IPS-NIHi11 (cell line): ENCODE data around the gene ZNF48.

Experiments used
- DNase-seq: peaks from one replicate; pipeline ENCODE4 v3.0.0; 2012; ENCODE audit warnings: mixed read lengths, low spot score

ZNF48 gene

GRCh38 chr16:30407804-30408534, 12.7 kb downstream of the ZNF48 start:
- DNase-seq = peak; percentile 41

GRCh38 chr16:30409125-30410060, 14.2 kb downstream of the ZNF48 start:
- DNase-seq = peak; percentile 82

DNA sequence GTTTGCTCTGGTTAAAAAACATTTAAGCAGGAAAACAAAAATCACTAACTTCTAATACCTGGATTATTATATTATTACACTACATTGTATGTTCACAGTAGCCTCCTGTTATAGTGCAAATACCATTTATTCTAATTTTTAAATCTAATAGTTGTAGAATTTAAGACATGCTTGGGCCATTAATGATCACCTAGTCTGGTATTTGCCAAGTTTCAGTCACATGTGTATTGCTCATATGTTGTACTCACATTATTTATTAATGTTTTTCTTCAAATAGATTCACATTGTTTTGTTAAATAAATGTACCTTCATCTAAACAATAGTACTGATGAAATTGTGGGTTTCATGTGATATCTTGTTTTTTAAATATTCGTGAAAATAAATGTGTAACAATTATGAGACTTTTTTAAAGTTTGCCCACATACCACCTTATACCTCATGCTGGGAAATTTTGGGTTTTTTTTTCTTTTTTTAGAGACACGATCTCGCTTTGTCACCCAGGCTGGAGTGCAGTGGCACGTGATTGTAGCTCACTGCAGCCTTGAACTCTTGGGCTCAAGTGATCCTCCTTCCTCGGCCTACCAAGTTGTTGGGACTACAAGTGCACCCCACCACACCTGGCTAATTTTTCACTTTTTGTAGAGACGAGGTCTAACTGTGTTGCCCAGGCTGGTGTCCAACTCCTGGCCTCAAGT, 18.0 kb downstream of the ZNF48 start:
- DNase-seq = no peak

DNA sequence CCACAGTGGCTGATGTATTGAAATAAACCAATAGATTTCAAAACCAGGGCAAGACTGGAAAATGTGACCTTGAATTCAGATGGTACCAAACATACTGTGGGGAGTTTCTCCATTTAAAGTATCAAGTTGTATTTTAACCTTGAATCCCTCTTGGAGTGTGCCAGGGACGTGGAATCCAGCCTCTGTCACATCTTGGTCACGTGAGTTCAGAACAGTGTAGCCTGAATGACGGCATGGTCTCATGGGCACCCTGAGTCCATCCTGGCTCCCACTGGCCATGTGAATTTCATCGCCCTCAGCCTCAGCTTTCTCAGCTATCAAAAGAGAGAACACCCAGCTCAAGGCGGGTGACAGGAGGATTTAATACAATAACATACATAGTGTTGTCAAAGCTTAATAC, 18.9 kb downstream of the ZNF48 start:
- no peak for DNase-seq

- DNase-seq = no peak
These were observed 20.9 kb downstream of the ZNF48 start for GRCh38 chr16:30416047-30416603.

GRCh38 chr16:30416624-30417528, 21.7 kb downstream of the ZNF48 start:
- DNase-seq = no peak

DNA sequence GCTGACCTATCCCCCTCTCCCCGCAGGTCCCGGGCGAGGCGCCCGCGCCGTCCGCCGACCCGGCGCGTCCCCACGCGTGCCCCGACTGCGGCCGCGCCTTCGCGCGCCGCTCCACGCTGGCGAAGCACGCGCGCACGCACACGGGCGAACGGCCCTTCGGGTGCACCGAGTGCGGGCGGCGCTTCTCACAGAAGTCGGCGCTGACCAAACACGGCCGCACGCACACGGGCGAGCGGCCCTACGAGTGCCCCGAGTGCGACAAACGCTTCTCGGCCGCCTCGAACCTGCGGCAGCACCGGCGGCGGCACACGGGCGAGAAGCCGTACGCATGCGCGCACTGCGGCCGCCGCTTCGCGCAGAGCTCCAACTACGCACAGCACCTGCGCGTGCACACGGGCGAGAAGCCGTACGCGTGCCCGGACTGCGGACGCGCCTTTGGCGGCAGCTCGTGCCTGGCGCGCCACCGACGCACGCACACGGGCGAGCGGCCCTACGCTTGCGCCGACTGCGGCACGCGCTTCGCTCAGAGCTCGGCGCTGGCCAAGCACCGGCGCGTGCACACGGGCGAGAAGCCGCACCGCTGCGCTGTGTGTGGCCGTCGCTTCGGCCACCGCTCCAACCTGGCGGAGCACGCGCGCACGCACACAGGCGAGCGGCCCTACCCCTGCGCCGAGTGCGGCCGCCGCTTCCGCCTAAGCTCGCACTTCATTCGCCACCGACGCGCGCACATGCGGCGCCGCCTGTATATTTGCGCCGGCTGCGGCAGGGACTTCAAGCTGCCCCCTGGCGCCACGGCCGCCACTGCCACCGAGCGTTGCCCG, 22.5 kb downstream of the ZNF48 start:
- DNase-seq = peak; percentile 93

DNA sequence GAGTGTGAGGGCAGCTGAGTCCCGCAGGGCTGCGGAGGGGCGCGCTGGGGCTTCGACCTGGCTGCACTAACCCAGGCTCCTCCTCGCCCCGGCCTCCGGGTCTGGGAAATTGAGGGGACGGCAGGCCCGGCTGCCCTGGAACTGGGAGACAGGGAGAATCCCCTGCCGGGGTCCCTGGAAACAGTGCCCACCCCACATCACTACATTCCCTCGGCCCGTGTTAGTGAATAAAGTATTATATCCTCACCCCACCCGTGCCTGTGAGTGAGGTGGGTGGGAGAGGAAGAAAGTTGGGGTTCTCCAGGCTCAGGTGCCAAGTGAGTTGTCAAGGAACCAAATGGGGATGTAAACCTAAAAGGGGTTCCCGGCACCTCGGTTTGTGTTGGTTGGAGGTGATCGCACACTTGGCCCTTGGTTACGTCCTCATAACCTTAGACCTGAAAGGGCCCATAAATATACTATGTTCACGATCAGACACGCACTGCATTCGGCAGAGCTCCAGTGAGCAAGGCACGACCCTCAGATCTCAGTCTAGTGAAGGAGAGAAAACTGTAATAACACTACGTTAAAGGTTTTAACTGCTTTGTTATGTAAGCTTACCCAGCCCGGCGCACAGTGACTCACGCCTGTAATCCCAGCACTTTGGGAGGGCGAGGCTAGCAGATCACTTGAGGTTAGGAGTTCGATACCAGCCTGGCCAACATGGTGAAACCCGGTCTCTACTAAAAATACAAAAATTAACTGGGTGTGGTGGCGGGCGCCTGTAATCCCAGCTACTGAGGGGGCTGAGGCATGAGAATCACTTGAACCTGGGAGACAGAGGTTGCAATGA, 23.3 kb downstream of the ZNF48 start:
- DNase-seq = no peak

DNA sequence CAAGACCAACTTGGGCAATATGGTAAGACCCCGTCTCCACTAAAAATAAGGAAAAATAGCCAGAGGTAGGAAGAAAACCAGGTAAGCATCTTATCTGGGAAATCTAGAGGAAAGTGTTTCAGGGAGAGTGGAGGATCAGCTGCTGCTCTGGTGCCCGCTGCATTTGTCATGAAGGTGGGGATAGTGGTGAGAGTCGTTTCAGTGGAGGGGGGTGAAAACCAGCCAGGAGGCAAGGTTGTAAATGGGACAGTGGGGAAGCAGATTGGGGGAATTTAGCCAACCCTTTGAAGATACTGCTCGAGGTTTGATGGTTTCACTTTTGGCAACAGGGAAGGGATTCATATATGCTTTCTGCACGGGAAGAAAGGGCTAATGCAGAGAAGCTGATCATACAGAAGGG, 25.8 kb downstream of the ZNF48 start:
- no peak for DNase-seq

GRCh38 chr16:30428055-30428454, 32.8 kb downstream of the ZNF48 start:
- no peak for DNase-seq

- peak; percentile 42 for DNase-seq
These were observed 34.1 kb downstream of the ZNF48 start for GRCh38 chr16:30429418-30429677.

- DNase-seq = peak; percentile 92
These were observed 34.6 kb downstream of the ZNF48 start, which contains the start of gene DCTPP1 for GRCh38 chr16:30429678-30430427. Gene DCTPP1 (minus strand): TSS chr16:30430030. CDS start chr16:30429980, 50 bp downstream.

- peak; percentile 63 for DNase-seq
These were observed 35.3 kb downstream of the ZNF48 start for GRCh38 chr16:30430428-30430970.

DNA sequence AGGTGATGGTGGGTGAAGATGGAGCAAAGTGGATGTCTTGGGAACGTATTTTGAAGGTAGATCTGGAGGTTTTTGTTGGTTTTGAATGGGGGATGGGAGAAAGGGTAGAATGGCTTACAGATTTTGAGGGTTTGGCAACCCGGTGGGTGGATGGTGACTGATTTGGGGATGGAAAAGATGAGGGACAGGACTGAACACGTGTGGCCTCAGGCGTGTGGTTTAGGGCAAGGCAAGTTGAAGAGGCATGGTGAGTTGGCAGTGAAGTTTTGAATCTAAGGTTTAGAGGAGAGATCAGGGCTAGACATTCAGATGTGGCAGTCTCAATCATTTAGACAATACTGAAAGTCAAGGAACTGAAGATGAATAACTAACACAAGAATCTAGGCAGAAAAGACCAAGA, 39.6 kb downstream of the ZNF48 start:
- no peak for DNase-seq

GRCh38 chr16:30437511-30438046, 42.4 kb downstream of the ZNF48 start:
- DNase-seq = no peak

GRCh38 chr16:30438835-30439234, 43.6 kb downstream of the ZNF48 start:
- no peak for DNase-seq

DNA sequence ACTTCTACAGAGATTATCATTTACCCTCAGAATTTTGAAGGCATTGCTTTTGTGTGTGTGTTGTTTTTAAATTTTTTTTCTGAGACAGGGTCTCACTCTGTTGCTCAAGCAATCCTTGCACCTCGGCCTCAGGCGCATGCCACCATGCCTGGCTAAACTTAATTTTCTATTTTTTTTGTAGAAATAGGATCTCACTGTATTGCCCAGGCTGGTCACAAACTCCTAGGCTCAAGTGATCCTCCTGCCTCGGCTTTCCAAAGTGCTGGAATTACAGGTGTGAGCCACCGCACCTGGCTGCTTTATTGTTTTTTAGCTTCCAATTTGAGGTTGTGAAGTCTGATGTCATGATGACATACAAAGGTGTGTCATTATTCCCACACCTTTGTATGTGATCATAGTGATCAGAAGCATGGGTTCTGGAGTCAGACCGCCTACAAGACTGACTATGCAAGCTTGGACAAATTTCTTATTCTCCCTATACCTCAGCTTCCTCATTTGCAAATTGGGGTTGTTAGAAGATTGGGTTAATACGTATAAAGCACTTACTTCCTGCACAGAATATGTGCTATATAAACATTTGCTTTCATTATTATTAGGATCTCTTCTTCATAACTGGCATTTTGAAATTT, 44.6 kb downstream of the ZNF48 start:
- DNase-seq = no peak

DNA sequence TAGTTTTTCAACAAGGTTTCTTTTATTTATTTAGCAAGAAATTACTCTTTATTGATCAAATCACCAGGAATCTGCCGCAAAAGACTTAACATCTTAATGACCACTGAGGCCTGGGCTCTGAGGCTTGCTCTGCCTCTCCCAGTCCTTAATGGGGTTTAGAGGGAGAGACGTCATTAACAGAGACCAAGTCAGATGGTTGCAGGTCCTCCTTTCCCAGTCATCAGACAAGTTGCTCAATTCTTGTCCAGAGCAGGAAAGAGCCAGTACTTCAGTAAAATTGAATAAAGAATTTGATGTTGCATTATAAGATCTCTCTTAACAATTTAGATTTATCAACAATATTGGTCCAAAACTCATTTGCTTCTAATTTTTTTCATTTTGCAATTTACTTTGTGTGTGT, 48.4 kb downstream of the ZNF48 start:
- no peak for DNase-seq
